Sigmoid colon (tissue), 4 donors: ENCODE results near the gene MLXIP.

ENCODE experiments used
- CTCF ChIP-seq, 4 experiments: fragments of 450-650 bp in 3 of 4; fragments of 200-600 bp in 1 of 4; IDR thresholded peaks; one replicate each; pipeline ENCODE4 v1.5.1; 2016 to 2019; ENCODE audit warnings: antibody characterized with exemption in 4 of 4, mild to moderate bottlenecking in 3 of 4, moderate library complexity in 2 of 4
- EP300 ChIP-seq, 4 donors: sonication (generic); formaldehyde crosslinking; IDR thresholded peaks; one replicate each; pipeline ENCODE4 v1.6.1; 2017; ENCODE audit warnings: antibody characterized with exemption in 4 of 4
- POLR2A ChIP-seq, 2 donors: fragments of 450-650 bp; IDR thresholded peaks; one replicate each; pipeline ENCODE4 v1.6.1; 2016; ENCODE audit warnings: antibody characterized with exemption in 2 of 2, mild to moderate bottlenecking in 2 of 2, moderate library complexity in 2 of 2
- POLR2AphosphoS5 ChIP-seq, 4 donors: sonication (generic); formaldehyde crosslinking; IDR thresholded peaks; one replicate each; pipeline ENCODE4 v1.6.1; 2017; ENCODE audit warnings: antibody characterized with exemption in 4 of 4

DNA sequence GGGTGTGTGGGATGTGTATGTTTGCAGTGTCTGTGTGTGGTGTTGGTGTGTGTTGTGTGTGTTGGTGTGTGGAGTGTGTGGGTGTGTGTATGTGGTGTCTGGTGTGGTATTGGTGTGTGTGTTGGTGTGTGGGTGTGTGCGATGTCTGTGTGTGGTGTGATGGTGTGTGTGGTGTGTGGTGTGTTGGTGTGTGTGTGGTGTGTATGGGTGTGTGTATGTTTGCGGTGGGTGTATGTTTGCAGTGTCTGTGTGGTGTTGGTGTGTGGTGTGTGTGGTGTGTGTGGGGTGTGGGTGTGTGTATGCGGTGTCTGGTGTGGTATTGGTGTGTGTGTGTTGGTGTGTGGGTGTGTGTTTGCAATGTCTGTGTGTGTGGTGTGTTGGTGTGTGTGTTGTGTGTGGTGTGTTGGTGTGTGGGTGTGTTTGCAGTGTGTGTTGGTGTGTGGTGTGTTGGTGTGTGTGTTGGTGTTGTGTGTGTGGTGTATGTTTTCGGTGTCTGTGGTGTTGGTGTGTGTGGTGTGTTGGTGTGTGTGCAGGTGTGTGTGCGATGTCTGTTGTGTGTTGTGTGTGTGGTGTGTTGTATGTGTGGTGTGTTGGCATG, 15.7 kb downstream of the MLXIP start:
- TF ChIP-seq POLR2AphosphoS5 (IDR thresholded peaks at IDR 0.05) (no peak), EP300 (IDR thresholded peaks at IDR 0.05) (no peak), CTCF (IDR thresholded peaks at IDR 0.05) (no peak), POLR2A (IDR thresholded peaks at IDR 0.05) (no peak)
